HCT116 (cell line): ENCODE results near the gene ZNF606.

Experiments used
- POLR2A ChIP-seq: IDR thresholded peaks from 2 replicates; pipeline ENCODE4 v1.7.0; 2011; ENCODE audit warnings: borderline replicate concordance; ENCODE audit not compliant: insufficient read depth, insufficient read length; ENCODE audit errors: extremely low read depth
- ZFX ChIP-seq: fragments of 450-650 bp; IDR thresholded peaks from 2 replicates; pipeline ENCODE4 v1.6.1; 2017

DNA sequence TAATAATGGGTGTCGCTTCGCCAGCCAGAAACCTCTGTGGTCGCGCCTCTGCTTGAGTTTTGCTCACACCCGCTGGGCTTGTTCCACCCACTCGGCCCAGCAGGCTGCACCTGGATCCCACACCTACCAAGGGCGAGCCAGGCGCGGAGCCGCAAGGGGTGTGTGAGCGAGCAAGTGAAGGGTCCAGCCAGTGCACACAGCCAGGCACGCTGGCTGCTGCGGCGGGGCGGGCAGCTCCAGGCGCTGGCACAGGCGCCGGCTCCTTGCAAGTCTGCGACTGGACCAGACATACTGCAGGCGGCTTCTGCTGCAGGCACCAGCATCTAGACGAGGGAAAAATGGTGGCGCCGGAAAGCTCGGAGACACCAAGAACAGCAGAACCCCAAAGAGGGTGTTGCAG is 53.3 kb downstream of the ZNF606 start:
- TF ChIP-seq POLR2A (no peak), ZFX (no peak)
